ENCODE results near the gene BGN. TPM values are rescaled to one million over a fixed set of nuclear protein-coding genes. Genes with fewer than 3 reads are reported as not detected.

BGN gene
- total RNA-seq, 1 experiment from 2014 or later: 2.9 TPM

- no peak for TF ChIP-seq SIN3A (IDR thresholded peaks at IDR 0.05; ENCODE audit: borderline replicate concordance, insufficient read depth, low read depth, low read length)
- TF ChIP-seq, protein P1, sequence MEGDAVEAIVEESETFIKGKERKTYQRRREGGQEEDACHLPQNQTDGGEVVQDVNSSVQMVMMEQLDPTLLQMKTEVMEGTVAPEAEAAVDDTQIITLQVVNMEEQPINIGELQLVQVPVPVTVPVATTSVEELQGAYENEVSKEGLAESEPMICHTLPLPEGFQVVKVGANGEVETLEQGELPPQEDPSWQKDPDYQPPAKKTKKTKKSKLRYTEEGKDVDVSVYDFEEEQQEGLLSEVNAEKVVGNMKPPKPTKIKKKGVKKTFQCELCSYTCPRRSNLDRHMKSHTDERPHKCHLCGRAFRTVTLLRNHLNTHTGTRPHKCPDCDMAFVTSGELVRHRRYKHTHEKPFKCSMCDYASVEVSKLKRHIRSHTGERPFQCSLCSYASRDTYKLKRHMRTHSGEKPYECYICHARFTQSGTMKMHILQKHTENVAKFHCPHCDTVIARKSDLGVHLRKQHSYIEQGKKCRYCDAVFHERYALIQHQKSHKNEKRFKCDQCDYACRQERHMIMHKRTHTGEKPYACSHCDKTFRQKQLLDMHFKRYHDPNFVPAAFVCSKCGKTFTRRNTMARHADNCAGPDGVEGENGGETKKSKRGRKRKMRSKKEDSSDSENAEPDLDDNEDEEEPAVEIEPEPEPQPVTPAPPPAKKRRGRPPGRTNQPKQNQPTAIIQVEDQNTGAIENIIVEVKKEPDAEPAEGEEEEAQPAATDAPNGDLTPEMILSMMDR (IDR thresholded peaks at IDR 0.05): no peak
- TF ChIP-seq, protein P2, sequence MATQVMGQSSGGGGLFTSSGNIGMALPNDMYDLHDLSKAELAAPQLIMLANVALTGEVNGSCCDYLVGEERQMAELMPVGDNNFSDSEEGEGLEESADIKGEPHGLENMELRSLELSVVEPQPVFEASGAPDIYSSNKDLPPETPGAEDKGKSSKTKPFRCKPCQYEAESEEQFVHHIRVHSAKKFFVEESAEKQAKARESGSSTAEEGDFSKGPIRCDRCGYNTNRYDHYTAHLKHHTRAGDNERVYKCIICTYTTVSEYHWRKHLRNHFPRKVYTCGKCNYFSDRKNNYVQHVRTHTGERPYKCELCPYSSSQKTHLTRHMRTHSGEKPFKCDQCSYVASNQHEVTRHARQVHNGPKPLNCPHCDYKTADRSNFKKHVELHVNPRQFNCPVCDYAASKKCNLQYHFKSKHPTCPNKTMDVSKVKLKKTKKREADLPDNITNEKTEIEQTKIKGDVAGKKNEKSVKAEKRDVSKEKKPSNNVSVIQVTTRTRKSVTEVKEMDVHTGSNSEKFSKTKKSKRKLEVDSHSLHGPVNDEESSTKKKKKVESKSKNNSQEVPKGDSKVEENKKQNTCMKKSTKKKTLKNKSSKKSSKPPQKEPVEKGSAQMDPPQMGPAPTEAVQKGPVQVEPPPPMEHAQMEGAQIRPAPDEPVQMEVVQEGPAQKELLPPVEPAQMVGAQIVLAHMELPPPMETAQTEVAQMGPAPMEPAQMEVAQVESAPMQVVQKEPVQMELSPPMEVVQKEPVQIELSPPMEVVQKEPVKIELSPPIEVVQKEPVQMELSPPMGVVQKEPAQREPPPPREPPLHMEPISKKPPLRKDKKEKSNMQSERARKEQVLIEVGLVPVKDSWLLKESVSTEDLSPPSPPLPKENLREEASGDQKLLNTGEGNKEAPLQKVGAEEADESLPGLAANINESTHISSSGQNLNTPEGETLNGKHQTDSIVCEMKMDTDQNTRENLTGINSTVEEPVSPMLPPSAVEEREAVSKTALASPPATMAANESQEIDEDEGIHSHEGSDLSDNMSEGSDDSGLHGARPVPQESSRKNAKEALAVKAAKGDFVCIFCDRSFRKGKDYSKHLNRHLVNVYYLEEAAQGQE (IDR thresholded peaks at IDR 0.05; ENCODE audit: insufficient read depth in 1 of 2, low read depth in 2 of 2, low read length in 1 of 2): no peak
- POLR2A ChIA-PET: no interaction called here
- H3K9me3 ChIP-seq (ENCODE audit: control insufficient read depth, insufficient read depth, low read depth, low read length): no peaks in the 10 kb centered on the region
- no peak for ATAC-seq
- H3K27me3 ChIP-seq (ENCODE audit: control insufficient read depth, insufficient read depth, low read length): no peaks in the 10 kb centered on the region
- no peaks in the 10 kb centered on the region for H3K36me3 ChIP-seq (ENCODE audit: control insufficient read depth, insufficient read depth, low read length)
- no peak overlapping the region for H3K4me3 ChIP-seq (ENCODE audit: low read depth in 2 of 2, low read length in 2 of 2)
- H3K27ac ChIP-seq (ENCODE audit: low read length): no peak overlapping the region
- intact Hi-C loops (cut with micrococcal nuclease; ENCODE audit: unreplicated experiment) (no loop called here), in situ Hi-C loops (cut with HindIII; ENCODE audit: low pct_unique_long_range_greater_than_20kb, low sequenced_read_pairs) (no loop called here)
- CTCF ChIA-PET: interaction anchor here (1.5 kb wide), 1 partner anchor 118 kb away, joined by 5 read pairs; no protein-coding TSS in a partner anchor
- no peaks in the 10 kb centered on the region for H3K4me1 ChIP-seq (ENCODE audit: control insufficient read depth, insufficient read depth, low read length)
- BruUV-seq (replicated peaks): no TSS peak
- DNase-seq (ENCODE audit: low read depth, low spot score): no peak
Observed at GRCh38 chrX:153549231-153549630, 54.5 kb downstream of the BGN start.

GRCh38 chrX:153549807-153550206 lies 55.0 kb downstream of the BGN start:
- intact Hi-C loops (cut with micrococcal nuclease; ENCODE audit: unreplicated experiment): no loop called here
- ChIA-PET POLR2A (no interaction called here), CTCF (interaction anchor here (0.5 to 1.5 kb wide), 2 partner anchors 9 to 118 kb away, joined by 3 to 5 read pairs; no protein-coding TSS in a partner anchor)
- DNase-seq (ENCODE audit: low read depth, low spot score): no peak
- Histone ChIP-seq H3K4me3 (ENCODE audit: low read depth in 2 of 2, low read length in 2 of 2) (no peak overlapping the region), H3K36me3 (ENCODE audit: control insufficient read depth, insufficient read depth, low read length) (no peaks in the 10 kb centered on the region), H3K27me3 (ENCODE audit: control insufficient read depth, insufficient read depth, low read length) (no peaks in the 10 kb centered on the region), H3K4me1 (ENCODE audit: control insufficient read depth, insufficient read depth, low read length) (no peaks in the 10 kb centered on the region), H3K9me3 (ENCODE audit: control insufficient read depth, insufficient read depth, low read depth, low read length) (no peaks in the 10 kb centered on the region), H3K27ac (ENCODE audit: low read length) (no peak overlapping the region)
- BruUV-seq (replicated peaks): no TSS peak
- no peak for ATAC-seq
- in situ Hi-C loops (cut with HindIII; ENCODE audit: low pct_unique_long_range_greater_than_20kb, low sequenced_read_pairs): no loop called here
- TF ChIP-seq, protein P1 (IDR thresholded peaks at IDR 0.05): no peak

- no peaks in the 10 kb centered on the region for H3K27me3 ChIP-seq (ENCODE audit: control insufficient read depth, insufficient read depth, low read length)
- DNase-seq (ENCODE audit: low read depth, low spot score): no peak
- BruUV-seq (replicated peaks): no TSS peak
Observed at GRCh38 chrX:153551135-153551534, 56.4 kb downstream of the BGN start.

More at GRCh38 chrX:153551135-153551534, 56.4 kb downstream of the BGN start:
- no peak for ATAC-seq
- Histone ChIP-seq H3K4me1 (ENCODE audit: control insufficient read depth, insufficient read depth, low read length) (no peaks in the 10 kb centered on the region), H3K36me3 (ENCODE audit: control insufficient read depth, insufficient read depth, low read length) (no peaks in the 10 kb centered on the region), H3K9me3 (ENCODE audit: control insufficient read depth, insufficient read depth, low read depth, low read length) (no peaks in the 10 kb centered on the region), H3K27ac (ENCODE audit: low read length) (no peak overlapping the region), H3K4me3 (ENCODE audit: low read depth in 2 of 2, low read length in 2 of 2) (no peak overlapping the region)
- TF ChIP-seq, protein P1 (IDR thresholded peaks at IDR 0.05): no peak
- TF ChIP-seq, protein P2 (IDR thresholded peaks at IDR 0.05; ENCODE audit: insufficient read depth in 1 of 2, low read depth in 2 of 2, low read length in 1 of 2): no peak
- intact Hi-C loops (cut with micrococcal nuclease; ENCODE audit: unreplicated experiment) (no loop called here), in situ Hi-C loops (cut with HindIII; ENCODE audit: low pct_unique_long_range_greater_than_20kb, low sequenced_read_pairs) (no loop called here)
- POLR2A ChIA-PET: no interaction called here
- CTCF ChIA-PET: no interaction called here

All from Panc1 (cell line).